K562 (cell line): ENCODE measurements around the gene IFNA2. TPM values are rescaled to one million over a fixed set of nuclear protein-coding genes. Genes with fewer than 3 reads are reported as not detected.

Experiments used
- ATAC-seq: fragments of 200-7000 bp; cut with Tn5 transposase; 3 replicates; pipeline ENCODE4 v1.9.1; 2020; ENCODE audit warnings: moderate library complexity
- BruUV-seq: library from RNA; stranded (reverse); fragments of 400-500 nt; replicated peaks from 2 replicates; lab custom pipeline; 2021; lab: Mats Ljungman, UMichigan
- CTCF ChIA-PET: fragments of 300-600 bp; formaldehyde crosslinking; extraction: SDS; loops from one replicate; lab custom pipeline; 2021; ENCODE audit warnings: low intra/inter-chr PET ratio; lab: Yijun Ruan, JAX
- POLR2A ChIA-PET: fragments of 300-600, 350-650 bp; sonication (Branson Sonifier 250); formaldehyde crosslinking; extraction: SDS; loops from one replicate; lab custom pipeline; 2021; ENCODE audit warnings: antibody characterized with exemption, inconsistent platforms; lab: Yijun Ruan, JAX
- DNase-seq, 4 experiments: peaks; one replicate each; pipeline versions ENCODE4 v3.0.0 to v3.0.0-alpha.2; 2011 to 2018; ENCODE audit warnings: low spot score in 3 of 4, mixed read lengths in 3 of 4; ENCODE audit errors: extremely low read depth in 1 of 4
- FAIRE-seq: peaks from 2 replicates; lab custom pipeline; 2011; peaks lifted over from hg19 to GRCh38; lab: Jason Lieb, UNC
- H2AFZ ChIP-seq: 2 replicates; pipeline ENCODE4 v1.6.0; 2011; ENCODE audit warnings: low read depth, low read length, control low read depth, inconsistent platforms
- H3K27ac ChIP-seq: fragments of 200-600 bp; 3 replicates; pipeline ENCODE4 v1.8.0; 2011; ENCODE audit warnings: low read depth, mild to moderate bottlenecking, control low read depth, inconsistent platforms, low read length, moderate library complexity, mixed read lengths; ENCODE audit errors: extremely low read depth
- H3K27me3 ChIP-seq, 2 experiments: fragments of 300-600 bp in 1 of 2; 2 replicates in 1 of 2; 3 replicates in 1 of 2; pipeline versions ENCODE4 v1.6.0 to v1.8.0; 2011; ENCODE audit warnings: inconsistent platforms in 2 of 2, low read length in 2 of 2, mild to moderate bottlenecking in 1 of 2, mixed read lengths in 1 of 2, moderate library complexity in 1 of 2; ENCODE audit not compliant: control insufficient read depth in 2 of 2, insufficient read depth in 2 of 2
- H3K36me3 ChIP-seq: fragments of 300-600 bp; 3 replicates; pipeline ENCODE4 v1.8.0; 2011; ENCODE audit warnings: mild to moderate bottlenecking, low read length, inconsistent platforms; ENCODE audit not compliant: control insufficient read depth, insufficient read depth
- H3K4me1 ChIP-seq, 2 experiments: fragments of 200-600 bp in 1 of 2; replicated peaks in 1 of 2; 2 replicates in 1 of 2; 3 replicates in 1 of 2; pipeline versions ENCODE4 v1.5.1 to v1.8.0; 2011; ENCODE audit warnings: inconsistent platforms in 2 of 2, low read length in 2 of 2, mild to moderate bottlenecking in 1 of 2, mixed read lengths in 1 of 2, moderate library complexity in 1 of 2; ENCODE audit not compliant: control insufficient read depth in 2 of 2, insufficient read depth in 2 of 2
- H3K4me2 ChIP-seq: 2 replicates; pipeline ENCODE4 v1.6.1; 2011; ENCODE audit warnings: low read length, control low read depth, inconsistent platforms, mixed read lengths; ENCODE audit not compliant: insufficient read depth
- H3K4me3 ChIP-seq: fragments of 200-600 bp; sonication (generic), shearing (Covaris generic); 2 replicates; pipeline ENCODE4 v1.5.1; 2016; ENCODE audit warnings: control low read depth, inconsistent platforms
- H3K79me2 ChIP-seq: fragments of 200-600 bp; 3 replicates; pipeline ENCODE4 v1.8.0; 2011; ENCODE audit warnings: low read length, inconsistent platforms; ENCODE audit not compliant: control insufficient read depth, insufficient read depth
- H3K9ac ChIP-seq, 2 experiments: 2 replicates each; pipeline versions ENCODE4 v1.6.0 to v1.6.1; 2011; ENCODE audit warnings: low read depth in 2 of 2, low read length in 2 of 2, control low read depth in 1 of 2, inconsistent platforms in 1 of 2, mild to moderate bottlenecking in 1 of 2, mixed read lengths in 1 of 2; ENCODE audit not compliant: insufficient read depth in 1 of 2
- H3K9me1 ChIP-seq: one replicate; pipeline ENCODE4 v1.6.0; 2011; ENCODE audit warnings: inconsistent platforms, mild to moderate bottlenecking, low read length, moderate library complexity; ENCODE audit not compliant: control insufficient read depth, insufficient read depth
- H3K9me3 ChIP-seq: replicated peaks from 2 replicates; pipeline ENCODE4 v1.5.1; 2011; ENCODE audit warnings: low read depth, low read length, inconsistent platforms; ENCODE audit not compliant: control insufficient read depth, insufficient read depth
- H4K20me1 ChIP-seq: replicated peaks from 2 replicates; pipeline ENCODE4 v1.6.1; 2011; ENCODE audit warnings: low read length, inconsistent platforms, mixed read lengths; ENCODE audit not compliant: control insufficient read depth, insufficient read depth
- CHD2 ChIP-seq: IDR thresholded peaks from 2 replicates; pipeline ENCODE4 v1.6.1; 2011; ENCODE audit warnings: low read depth, low read length
- ERF ChIP-seq: fragments of 450-650 bp; formaldehyde crosslinking; IDR thresholded peaks from 2 replicates; pipeline ENCODE4 v1.4.0; 2020; ENCODE audit warnings: mild to moderate bottlenecking, mixed read lengths
- FOS ChIP-seq: IDR thresholded peaks from 3 replicates; pipeline ENCODE4 v1.6.1; 2011; ENCODE audit not compliant: insufficient read length; ENCODE audit errors: extremely low read depth
- FOXA3 ChIP-seq, 2 experiments: fragments of 450-650 bp in 1 of 2; sonication (generic) in 1 of 2; formaldehyde crosslinking; IDR thresholded peaks in 1 of 2; conservative IDR thresholded peaks in 1 of 2; 2 replicates each; pipeline versions ENCODE4 v1.4.0 to v1.8.0; 2020 to 2022; ENCODE audit warnings: mild to moderate bottlenecking in 2 of 2, missing genetic modification reagents in 1 of 2
- GATAD2A ChIP-seq: fragments of 450-650 bp; IDR thresholded peaks from 2 replicates; pipeline ENCODE4 v1.6.1; 2017
- KAT2B ChIP-seq: IDR thresholded peaks from one replicate; pipeline ENCODE4 v1.6.1; 2012; ENCODE audit warnings: low read depth, mild to moderate bottlenecking, control low read depth, inconsistent platforms, low read length, moderate library complexity
- SIN3A ChIP-seq, 2 experiments: fragments of 150-350 bp in 1 of 2; IDR thresholded peaks; 2 replicates each; pipeline ENCODE4 v1.6.1; 2011 to 2016; ENCODE audit warnings: borderline replicate concordance in 2 of 2, low read depth in 2 of 2, low read length in 2 of 2, mild to moderate bottlenecking in 2 of 2, moderate library complexity in 2 of 2; ENCODE audit not compliant: control insufficient read depth in 1 of 2
- TEAD1 ChIP-seq, 2 experiments: fragments of 450-650 bp in 1 of 2; sonication (generic) in 1 of 2; formaldehyde crosslinking; IDR thresholded peaks; 2 replicates each; pipeline versions ENCODE4 v1.4.0 to v1.8.0; 2020 to 2022; ENCODE audit warnings: mild to moderate bottlenecking in 2 of 2, missing genetic modification reagents in 1 of 2
- WGBS: fragments of 100-300 bp; shearing (Covaris generic); methylation state at CpG from one replicate; pipeline ENCODE4 v1.1.6; 2016; ENCODE audit warnings: low coverage, mixed read lengths; ENCODE audit not compliant: insufficient coverage; ENCODE audit errors: missing lambda C conversion rate; 5-methylcytosine and 5-hydroxymethylcytosine counted together
- in situ Hi-C: fragments of 300-500 bp; cut with MboI; formaldehyde crosslinking; loops from 4 replicates; pipeline ENCODE4 v1.15.0; 2018; ENCODE audit warnings: inconsistent platforms, mixed read lengths
- intact Hi-C: fragments of 100-400 bp; cut with micrococcal nuclease; formaldehyde crosslinking; loops from 2 replicates; pipeline ENCODE4 v1.14.2; 2022
- polyA plus RNA-seq, 8 experiments: library from polyadenylated mRNA; depleted of rRNA in 4 of 8; stranded (reverse) in 5 of 8; unstranded in 3 of 8; fragments of >200 nt; fragmentation: Nextera tagmentation in 2 of 8; fragmentation: Illumina TruSeq in 1 of 8; extraction: Ambion mirVana in 2 of 8; extraction: Trizol in 1 of 8; gene quantifications; 2 replicates each; pipeline versions ENCODE4 v1.2.1 to v1.2.3, GENCODE V29; 2011 to 2014; ENCODE audit warnings: inconsistent platforms in 1 of 8, missing spikeins in 1 of 8
- total RNA-seq, 7 experiments: library from RNA; depleted of rRNA in 6 of 7; stranded (reverse); fragments of >200 nt in 6 of 7; fragmentation: Illumina TruSeq in 2 of 7; extraction: Trizol in 2 of 7; gene quantifications; 2 replicates each; pipeline versions ENCODE4 v1.2.1 to v1.2.3, GENCODE V29; 2011 to 2021; ENCODE audit warnings: low replicate concordance in 1 of 7
- TF ChIP-seq, protein P1 (sequence below): sonication (generic); formaldehyde crosslinking; IDR thresholded peaks from 2 replicates; pipeline ENCODE4 v1.8.0; 2022; ENCODE audit warnings: missing genetic modification reagents, mild to moderate bottlenecking, borderline replicate concordance
- TF ChIP-seq, protein P2 (sequence below): fragments of 450-650 bp; formaldehyde crosslinking; IDR thresholded peaks from 2 replicates; pipeline ENCODE4 v1.4.0; 2022; ENCODE audit warnings: missing genetic modification characterization
- TF ChIP-seq, protein P3 (sequence below), 2 experiments: fragments of 200-800 bp in 1 of 2; sonication (Bioruptor generic) in 1 of 2; sonication (generic) in 1 of 2; formaldehyde crosslinking in 1 of 2; IDR thresholded peaks in 1 of 2; conservative IDR thresholded peaks in 1 of 2; 2 replicates each; pipeline versions ENCODE4 v1.5.0 to v1.6.1; 2016 to 2020; ENCODE audit warnings: missing compliant biosample characterization in 1 of 2, missing genetic modification characterization in 1 of 2, missing genetic modification reagents in 1 of 2
- TF ChIP-seq, protein P4 (sequence below): fragments of 450-650 bp; formaldehyde crosslinking; IDR thresholded peaks from 2 replicates; pipeline ENCODE4 v1.4.0; 2020; ENCODE audit warnings: mild to moderate bottlenecking, moderate library complexity

Gene IFNA2
- total and polyA plus RNA-seq, 9 of the 15 experiments (the other 6 are each of a cell fraction or from before 2014, with no cell fraction given), result not detected

DNA sequence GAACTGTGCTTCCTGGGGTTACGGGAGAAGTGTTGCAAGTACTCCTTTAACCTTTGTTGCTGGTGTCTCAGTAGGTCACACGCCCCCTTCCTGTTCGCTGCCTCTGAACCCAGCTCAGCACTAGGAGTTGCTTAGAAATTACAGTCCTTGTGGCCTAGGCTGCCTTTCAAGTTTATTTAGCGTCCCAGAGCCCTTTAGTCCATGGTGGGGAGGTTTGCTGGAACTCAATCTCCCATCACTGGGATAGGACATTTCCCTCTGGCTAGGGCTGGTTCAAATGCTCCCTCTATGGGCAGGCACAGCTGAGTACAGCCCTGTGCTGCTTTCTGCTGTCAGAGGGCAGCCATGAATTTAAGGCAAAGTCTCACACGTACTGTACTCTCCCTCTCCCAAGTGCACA is 28.4 kb upstream of the IFNA2 start:
- H4K20me1 ChIP-seq, result no peaks in the 10 kb centered on the region
- H3K27ac ChIP-seq, result no peak overlapping the region
- no peaks in the 10 kb centered on the region for H3K4me1 ChIP-seq
- ATAC-seq, result no peak
- no peak overlapping the region for H3K4me3 ChIP-seq
- no peak overlapping the region for H3K4me2 ChIP-seq
- ChIA-PET CTCF (no interaction called here), POLR2A (no interaction called here)
- intact Hi-C loops (no loop called here), in situ Hi-C loops (no loop called here)
- no peaks in the 10 kb centered on the region for H3K79me2 ChIP-seq
- H3K9ac ChIP-seq, result no peak overlapping the region
- H3K27me3 ChIP-seq, result no peaks in the 10 kb centered on the region
- DNase-seq, result no peak
- no CpG with 5 or more reads among the region's 5 CpGs for WGBS
- H3K36me3 ChIP-seq, result no peaks in the 10 kb centered on the region
- FAIRE-seq, result no peak
- H3K9me1 ChIP-seq, result no peaks in the 10 kb centered on the region
- no peak overlapping the region for H2AFZ ChIP-seq
- no TSS peak for BruUV-seq
- no peaks in the 10 kb centered on the region for H3K9me3 ChIP-seq
- TF ChIP-seq SIN3A (IDR thresholded peaks at IDR 0.05; ENCODE audit: borderline replicate concordance in 2 of 2, control insufficient read depth in 1 of 2, low read depth in 2 of 2, low read length in 2 of 2), result no peak
- TF ChIP-seq, protein P1, sequence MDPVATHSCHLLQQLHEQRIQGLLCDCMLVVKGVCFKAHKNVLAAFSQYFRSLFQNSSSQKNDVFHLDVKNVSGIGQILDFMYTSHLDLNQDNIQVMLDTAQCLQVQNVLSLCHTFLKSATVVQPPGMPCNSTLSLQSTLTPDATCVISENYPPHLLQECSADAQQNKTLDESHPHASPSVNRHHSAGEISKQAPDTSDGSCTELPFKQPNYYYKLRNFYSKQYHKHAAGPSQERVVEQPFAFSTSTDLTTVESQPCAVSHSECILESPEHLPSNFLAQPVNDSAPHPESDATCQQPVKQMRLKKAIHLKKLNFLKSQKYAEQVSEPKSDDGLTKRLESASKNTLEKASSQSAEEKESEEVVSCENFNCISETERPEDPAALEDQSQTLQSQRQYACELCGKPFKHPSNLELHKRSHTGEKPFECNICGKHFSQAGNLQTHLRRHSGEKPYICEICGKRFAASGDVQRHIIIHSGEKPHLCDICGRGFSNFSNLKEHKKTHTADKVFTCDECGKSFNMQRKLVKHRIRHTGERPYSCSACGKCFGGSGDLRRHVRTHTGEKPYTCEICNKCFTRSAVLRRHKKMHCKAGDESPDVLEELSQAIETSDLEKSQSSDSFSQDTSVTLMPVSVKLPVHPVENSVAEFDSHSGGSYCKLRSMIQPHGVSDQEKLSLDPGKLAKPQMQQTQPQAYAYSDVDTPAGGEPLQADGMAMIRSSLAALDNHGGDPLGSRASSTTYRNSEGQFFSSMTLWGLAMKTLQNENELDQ, result no peak
- TF ChIP-seq, protein P2, sequence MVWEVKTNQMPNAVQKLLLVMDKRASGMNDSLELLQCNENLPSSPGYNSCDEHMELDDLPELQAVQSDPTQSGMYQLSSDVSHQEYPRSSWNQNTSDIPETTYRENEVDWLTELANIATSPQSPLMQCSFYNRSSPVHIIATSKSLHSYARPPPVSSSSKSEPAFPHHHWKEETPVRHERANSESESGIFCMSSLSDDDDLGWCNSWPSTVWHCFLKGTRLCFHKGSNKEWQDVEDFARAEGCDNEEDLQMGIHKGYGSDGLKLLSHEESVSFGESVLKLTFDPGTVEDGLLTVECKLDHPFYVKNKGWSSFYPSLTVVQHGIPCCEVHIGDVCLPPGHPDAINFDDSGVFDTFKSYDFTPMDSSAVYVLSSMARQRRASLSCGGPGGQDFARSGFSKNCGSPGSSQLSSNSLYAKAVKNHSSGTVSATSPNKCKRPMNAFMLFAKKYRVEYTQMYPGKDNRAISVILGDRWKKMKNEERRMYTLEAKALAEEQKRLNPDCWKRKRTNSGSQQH, result no peak
- TF ChIP-seq FOS, result no peak
- no peak for TF ChIP-seq TEAD1 (CRISPR knock-in tag; IDR thresholded peaks at IDR 0.05)
- no peak for TF ChIP-seq CHD2
- no peak for TF ChIP-seq ERF (CRISPR knock-in tag)
- TF ChIP-seq, protein P3, sequence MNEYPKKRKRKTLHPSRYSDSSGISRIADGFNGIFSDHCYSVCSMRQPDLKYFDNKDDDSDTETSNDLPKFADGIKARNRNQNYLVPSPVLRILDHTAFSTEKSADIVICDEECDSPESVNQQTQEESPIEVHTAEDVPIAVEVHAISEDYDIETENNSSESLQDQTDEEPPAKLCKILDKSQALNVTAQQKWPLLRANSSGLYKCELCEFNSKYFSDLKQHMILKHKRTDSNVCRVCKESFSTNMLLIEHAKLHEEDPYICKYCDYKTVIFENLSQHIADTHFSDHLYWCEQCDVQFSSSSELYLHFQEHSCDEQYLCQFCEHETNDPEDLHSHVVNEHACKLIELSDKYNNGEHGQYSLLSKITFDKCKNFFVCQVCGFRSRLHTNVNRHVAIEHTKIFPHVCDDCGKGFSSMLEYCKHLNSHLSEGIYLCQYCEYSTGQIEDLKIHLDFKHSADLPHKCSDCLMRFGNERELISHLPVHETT (CRISPR knock-in tag; conservative IDR thresholded peaks at IDR 0.05 in 1 of 2, IDR thresholded peaks at IDR 0.05 in 1 of 2), result no peak
- TF ChIP-seq GATAD2A, result no peak
- TF ChIP-seq, protein P4, sequence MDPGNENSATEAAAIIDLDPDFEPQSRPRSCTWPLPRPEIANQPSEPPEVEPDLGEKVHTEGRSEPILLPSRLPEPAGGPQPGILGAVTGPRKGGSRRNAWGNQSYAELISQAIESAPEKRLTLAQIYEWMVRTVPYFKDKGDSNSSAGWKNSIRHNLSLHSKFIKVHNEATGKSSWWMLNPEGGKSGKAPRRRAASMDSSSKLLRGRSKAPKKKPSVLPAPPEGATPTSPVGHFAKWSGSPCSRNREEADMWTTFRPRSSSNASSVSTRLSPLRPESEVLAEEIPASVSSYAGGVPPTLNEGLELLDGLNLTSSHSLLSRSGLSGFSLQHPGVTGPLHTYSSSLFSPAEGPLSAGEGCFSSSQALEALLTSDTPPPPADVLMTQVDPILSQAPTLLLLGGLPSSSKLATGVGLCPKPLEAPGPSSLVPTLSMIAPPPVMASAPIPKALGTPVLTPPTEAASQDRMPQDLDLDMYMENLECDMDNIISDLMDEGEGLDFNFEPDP, result no peak
- no peak for TF ChIP-seq KAT2B
- TF ChIP-seq FOXA3 (CRISPR knock-in tag; conservative IDR thresholded peaks at IDR 0.05 in 1 of 2, IDR thresholded peaks at IDR 0.05 in 1 of 2), result no peak
